GM12865 (cell line): Measurements from ENCODE around the gene HJURP.

Source experiments
- DNase-seq: peaks from one replicate; pipeline ENCODE4 v3.0.0; 2010; ENCODE audit warnings: low read depth
- H3K4me3 ChIP-seq: 2 replicates; pipeline ENCODE4 v1.5.1; 2011; ENCODE audit warnings: mild to moderate bottlenecking, low read depth, low read length, control low read depth
- TF ChIP-seq, protein P1 (sequence below): IDR thresholded peaks from 2 replicates; pipeline ENCODE4 v1.5.1; 2011; ENCODE audit warnings: low read length, control low read depth, low read depth, inconsistent platforms; ENCODE audit not compliant: insufficient read depth; ENCODE audit errors: missing control alignments

HJURP gene

GRCh38 chr2:233838251-233838650, 16.1 kb downstream of the HJURP start:
- DNase-seq: no peak

DNA sequence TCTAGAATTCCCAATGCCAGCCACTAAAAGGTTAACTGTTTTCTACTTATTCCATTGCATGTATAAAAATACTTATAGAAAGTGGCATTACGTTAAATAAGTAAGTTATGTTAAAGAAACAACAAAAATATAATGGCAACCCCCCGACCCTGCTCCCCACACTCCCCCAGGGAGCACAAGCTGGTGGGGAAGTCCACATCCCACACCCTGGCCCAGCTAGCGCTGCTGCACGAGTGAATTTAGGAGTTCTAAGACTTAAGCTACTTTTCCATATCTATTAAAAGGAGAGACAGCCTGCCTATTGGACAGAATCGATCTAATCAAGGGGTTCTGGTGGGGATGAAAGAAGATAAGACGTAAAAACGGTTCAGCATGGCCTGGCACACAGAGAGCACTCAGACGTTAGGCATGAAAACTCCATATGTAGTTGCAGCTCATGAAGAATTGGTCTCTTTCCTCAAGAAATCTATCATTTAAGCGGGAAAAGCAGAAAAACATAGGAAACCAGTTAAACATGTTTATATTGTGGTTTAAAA, 16.6 kb downstream of the HJURP start:
- TF ChIP-seq, protein P1, sequence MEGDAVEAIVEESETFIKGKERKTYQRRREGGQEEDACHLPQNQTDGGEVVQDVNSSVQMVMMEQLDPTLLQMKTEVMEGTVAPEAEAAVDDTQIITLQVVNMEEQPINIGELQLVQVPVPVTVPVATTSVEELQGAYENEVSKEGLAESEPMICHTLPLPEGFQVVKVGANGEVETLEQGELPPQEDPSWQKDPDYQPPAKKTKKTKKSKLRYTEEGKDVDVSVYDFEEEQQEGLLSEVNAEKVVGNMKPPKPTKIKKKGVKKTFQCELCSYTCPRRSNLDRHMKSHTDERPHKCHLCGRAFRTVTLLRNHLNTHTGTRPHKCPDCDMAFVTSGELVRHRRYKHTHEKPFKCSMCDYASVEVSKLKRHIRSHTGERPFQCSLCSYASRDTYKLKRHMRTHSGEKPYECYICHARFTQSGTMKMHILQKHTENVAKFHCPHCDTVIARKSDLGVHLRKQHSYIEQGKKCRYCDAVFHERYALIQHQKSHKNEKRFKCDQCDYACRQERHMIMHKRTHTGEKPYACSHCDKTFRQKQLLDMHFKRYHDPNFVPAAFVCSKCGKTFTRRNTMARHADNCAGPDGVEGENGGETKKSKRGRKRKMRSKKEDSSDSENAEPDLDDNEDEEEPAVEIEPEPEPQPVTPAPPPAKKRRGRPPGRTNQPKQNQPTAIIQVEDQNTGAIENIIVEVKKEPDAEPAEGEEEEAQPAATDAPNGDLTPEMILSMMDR: no peak
- DNase-seq: no peak
- H3K4me3 ChIP-seq: no peak overlapping the region

More at GRCh38 chr2:233838251-233838650, 16.1 kb downstream of the HJURP start:
- no peak overlapping the region for H3K4me3 ChIP-seq
- TF ChIP-seq, protein P1: no peak

GRCh38 chr2:233836359-233836758, 18.0 kb downstream of the HJURP start:
- no peak for DNase-seq
- TF ChIP-seq, protein P1: no peak
- no peak overlapping the region for H3K4me3 ChIP-seq

- H3K4me3 ChIP-seq: no peak overlapping the region
- TF ChIP-seq, protein P1: no peak
- DNase-seq: no peak
These were observed 18.8 kb downstream of the HJURP start for GRCh38 chr2:233835230-233836186.

GRCh38 chr2:233833345-233833744, 21.0 kb downstream of the HJURP start:
- TF ChIP-seq, protein P1: no peak
- H3K4me3 ChIP-seq: no peak overlapping the region
- no peak for DNase-seq

DNA sequence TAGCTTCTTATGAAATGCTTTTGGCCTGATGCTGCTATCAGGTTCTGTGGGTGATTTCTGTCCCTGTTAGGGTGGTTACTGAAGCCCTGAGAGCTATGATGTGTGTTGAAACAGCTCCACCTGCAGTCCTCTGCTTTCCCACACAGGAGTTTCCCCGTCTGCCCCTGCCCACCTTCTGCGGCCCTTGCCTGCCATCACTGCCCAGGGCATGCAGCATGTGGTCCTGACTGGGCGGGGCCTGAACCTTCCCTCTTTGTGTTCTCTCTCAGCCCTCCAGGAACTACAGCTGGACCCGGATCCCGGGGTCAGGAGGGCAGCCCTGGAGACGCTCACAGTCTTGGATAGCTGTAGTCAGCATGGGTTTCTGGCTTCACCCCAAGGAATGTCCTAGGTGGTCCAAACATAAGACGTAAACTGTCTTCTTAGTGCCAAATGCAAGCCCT, 21.4 kb downstream of the HJURP start:
- peak; percentile 28 for DNase-seq
- H3K4me3 ChIP-seq: no peak overlapping the region
- TF ChIP-seq, protein P1: peak; percentile 17
